ENCODE results near the gene TMTC2.

DNA sequence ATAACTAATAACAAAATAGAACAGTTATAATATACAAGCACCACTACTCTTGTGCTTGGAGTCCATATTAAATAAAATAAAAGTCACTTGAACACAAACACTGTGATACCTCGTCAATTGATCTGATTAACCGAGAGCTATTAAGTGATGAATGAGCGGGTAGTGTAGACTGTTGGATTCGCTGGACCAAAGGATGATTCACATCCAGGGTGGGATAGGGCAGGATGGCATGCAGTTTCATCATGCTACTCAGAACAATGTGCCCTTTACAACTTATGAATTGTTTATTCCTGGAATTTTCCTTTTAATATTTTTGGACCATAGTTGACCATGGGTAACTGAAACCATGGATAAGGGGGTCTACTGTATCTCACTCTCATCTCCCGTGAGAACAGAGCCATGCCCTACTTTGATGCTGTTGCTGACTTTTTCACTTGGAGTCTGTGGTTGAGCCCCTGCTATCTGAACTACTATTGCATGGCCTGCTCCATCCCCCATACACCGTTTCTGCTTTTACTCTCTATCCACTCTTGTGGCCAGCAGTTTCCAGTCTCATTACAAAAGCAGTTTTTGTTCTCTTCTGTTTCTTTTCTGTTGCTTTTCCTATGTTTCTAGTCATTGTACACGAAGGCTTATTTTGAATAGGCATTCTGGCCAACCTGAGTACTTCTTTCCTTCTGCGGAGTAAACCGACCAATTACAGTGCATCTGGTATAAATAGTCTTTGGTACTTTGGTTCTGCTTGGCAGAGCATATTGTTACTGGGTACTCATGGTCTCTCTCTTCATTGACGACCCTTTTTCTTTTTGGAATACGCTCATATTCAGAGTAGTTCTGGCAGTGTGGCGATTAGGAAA is 12.2 kb downstream of the TMTC2 start:
- TF ChIP-seq POLR2A (IDR thresholded peaks at IDR 0.05; ENCODE audit: low read length) = no peak
- TF ChIP-seq GATA1 (IDR thresholded peaks at IDR 0.05; ENCODE audit: low read depth, low read length) = no peak
